Caco-2 (cell line): ENCODE results near the gene UBE2H. TPM values are rescaled to one million over a fixed set of nuclear protein-coding genes. Genes with fewer than 3 reads are reported as not detected.

Source experiments
- BruUV-seq: library from RNA; stranded (reverse); fragments of 400-500 nt; replicated peaks from 2 replicates; lab custom pipeline; 2021; lab: Mats Ljungman, UMichigan
- CTCF ChIA-PET: fragments of 300-600 bp; sonication (Branson Sonifier 250); formaldehyde crosslinking; loops from one replicate; lab custom pipeline; 2022; ENCODE audit warnings: antibody characterized with exemption; lab: Charles Lee
- POLR2A ChIA-PET: fragments of 300-600 bp; sonication (Branson Sonifier 250); formaldehyde crosslinking; loops from one replicate; lab custom pipeline; 2022; ENCODE audit warnings: antibody characterized with exemption; lab: Charles Lee
- DNase-seq, 2 experiments: peaks; one replicate each; pipeline versions ENCODE4 v3.0.0 to v3.0.0-alpha.2; 2020 to 2022
- H3K27me3 ChIP-seq: replicated peaks from 2 replicates; pipeline ENCODE4 v1.6.0; 2011; ENCODE audit warnings: low read length; ENCODE audit not compliant: control insufficient read depth, insufficient read depth
- H3K36me3 ChIP-seq: 2 replicates; pipeline ENCODE4 v1.5.1; 2011; ENCODE audit warnings: low read length; ENCODE audit not compliant: control insufficient read depth, insufficient read depth
- H3K4me1 ChIP-seq: fragments of 250-450 bp; sonication (Bioruptor Pico); 2 replicates; pipeline ENCODE4 v1.5.1; 2020; ENCODE audit warnings: mild to moderate bottlenecking
- H3K4me3 ChIP-seq: 2 replicates; pipeline ENCODE4 v1.5.1; 2011; ENCODE audit warnings: low read depth, mild to moderate bottlenecking, control low read depth, low read length
- H3K9me3 ChIP-seq: fragments of 250-450 bp; sonication (Bioruptor Pico); 2 replicates; pipeline ENCODE4 v1.5.1; 2020; ENCODE audit warnings: mild to moderate bottlenecking, moderate library complexity
- H3K27ac Mint-ChIP-seq: one replicate; pipeline ENCODE4 v1.8.0; 2022; ENCODE audit warnings: mixed read lengths; ENCODE audit not compliant: unreplicated experiment
- H3K27me3 Mint-ChIP-seq: one replicate; pipeline ENCODE4 v1.8.0; 2022; ENCODE audit warnings: mixed read lengths; ENCODE audit not compliant: insufficient read depth, unreplicated experiment
- H3K36me3 Mint-ChIP-seq: one replicate; pipeline ENCODE4 v1.8.0; 2022; ENCODE audit warnings: mild to moderate bottlenecking, mixed read lengths; ENCODE audit not compliant: insufficient read depth, unreplicated experiment
- H3K4me1 Mint-ChIP-seq: one replicate; pipeline ENCODE4 v1.8.0; 2022; ENCODE audit warnings: low read depth, mixed read lengths; ENCODE audit not compliant: unreplicated experiment
- H3K4me3 Mint-ChIP-seq: one replicate; pipeline ENCODE4 v1.8.0; 2022; ENCODE audit warnings: mild to moderate bottlenecking, moderate library complexity, mixed read lengths; ENCODE audit not compliant: unreplicated experiment
- H3K9me3 Mint-ChIP-seq: one replicate; pipeline ENCODE4 v1.8.0; 2022; ENCODE audit warnings: mixed read lengths; ENCODE audit not compliant: unreplicated experiment
- CTCF ChIP-seq, 2 experiments: fragments of 200-600 bp in 1 of 2; IDR thresholded peaks; 1 replicate in 1 of 2; 2 replicates in 1 of 2; pipeline versions ENCODE4 v1.5.1 to v1.8.0; 2011 to 2022; ENCODE audit warnings: antibody characterized with exemption in 1 of 2, control low read depth in 1 of 2, inconsistent platforms in 1 of 2, low read depth in 1 of 2, low read length in 1 of 2, mild to moderate bottlenecking in 1 of 2, moderate library complexity in 1 of 2; ENCODE audit not compliant: insufficient read depth in 1 of 2, severe bottlenecking in 1 of 2, unreplicated experiment in 1 of 2
- intact Hi-C: fragments of 100-400 bp; cut with micrococcal nuclease; formaldehyde crosslinking; loops from one replicate; pipeline ENCODE4 v1.10.0; 2022; ENCODE audit not compliant: unreplicated experiment
- total RNA-seq: library from RNA; stranded (reverse); gene quantifications from 2 replicates; pipeline ENCODE4 v1.2.3, GENCODE V29; 2022

UBE2H gene
- total RNA-seq, 1 experiment from 2014 or later, result 35.7 TPM

DNA sequence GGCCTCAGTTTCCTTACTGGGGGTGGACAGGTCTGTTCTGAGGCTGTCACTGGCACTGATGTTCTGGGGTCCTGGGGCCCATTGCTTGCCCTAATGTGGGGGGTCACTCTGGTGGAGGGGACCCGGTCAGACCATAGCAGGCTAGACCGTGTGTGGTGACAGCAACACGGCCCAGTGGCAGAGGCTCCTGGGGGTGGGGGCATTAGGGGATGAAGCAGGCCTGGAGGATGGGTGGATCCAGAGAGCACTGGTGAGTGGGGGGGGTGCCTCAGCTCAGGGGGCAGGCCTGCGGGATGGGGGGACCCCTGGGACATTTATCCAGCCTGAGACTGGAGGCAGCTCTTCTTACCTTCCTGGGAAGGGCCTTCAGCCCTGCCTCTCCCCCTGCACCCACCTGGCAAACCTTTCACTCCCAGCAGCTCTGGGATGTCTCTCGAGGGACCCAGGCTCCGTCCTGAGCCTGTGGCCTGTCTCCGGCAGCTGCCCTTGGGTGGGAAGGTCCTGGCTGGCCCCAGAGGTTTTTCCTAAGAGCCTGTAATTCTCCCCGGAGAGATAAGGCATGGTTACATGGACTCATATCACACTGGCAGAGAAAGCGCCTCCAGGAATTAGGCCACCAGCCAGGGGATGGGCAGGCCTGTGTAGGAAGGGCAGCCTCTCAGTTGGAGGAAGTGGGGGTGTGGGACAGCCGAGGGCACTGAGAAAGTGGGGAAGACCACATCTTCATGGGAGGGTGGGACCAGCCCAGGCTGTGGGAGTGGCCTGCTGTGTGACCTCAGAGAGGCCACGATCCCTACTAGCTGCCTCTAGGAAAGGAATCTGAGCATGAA lies 147.7 kb downstream of the UBE2H start:
- Histone ChIP-seq H3K4me3 (no peak overlapping the region), H3K4me1 (no peaks in the 10 kb centered on the region), H3K36me3 (no peaks in the 10 kb centered on the region), H3K9me3 (no peaks in the 10 kb centered on the region), H3K27me3 (no peaks in the 10 kb centered on the region)
- TF ChIP-seq CTCF (IDR thresholded peaks at IDR 0.05; ENCODE audit: insufficient read depth in 1 of 2, low read depth in 1 of 2, low read length in 1 of 2, severe bottlenecking in 1 of 2, unreplicated experiment in 1 of 2), result no peak
- no peaks in the 10 kb centered on the region for H3K9me3 Mint-ChIP-seq
- intact Hi-C loops, result no loop called here
- no peaks in the 10 kb centered on the region for H3K27me3 Mint-ChIP-seq
- POLR2A ChIA-PET, result interaction anchor here (0.7 kb wide), 1 partner anchor 39 kb away, joined by 5 read pairs; no protein-coding TSS in a partner anchor
- no peak overlapping the region for H3K4me3 Mint-ChIP-seq
- no TSS peak for BruUV-seq
- H3K36me3 Mint-ChIP-seq, result no peaks in the 10 kb centered on the region
- H3K4me1 Mint-ChIP-seq, result no peaks in the 10 kb centered on the region
- no peak overlapping the region for H3K27ac Mint-ChIP-seq
- DNase-seq, result no peak
- CTCF ChIA-PET, result no interaction called here

DNA sequence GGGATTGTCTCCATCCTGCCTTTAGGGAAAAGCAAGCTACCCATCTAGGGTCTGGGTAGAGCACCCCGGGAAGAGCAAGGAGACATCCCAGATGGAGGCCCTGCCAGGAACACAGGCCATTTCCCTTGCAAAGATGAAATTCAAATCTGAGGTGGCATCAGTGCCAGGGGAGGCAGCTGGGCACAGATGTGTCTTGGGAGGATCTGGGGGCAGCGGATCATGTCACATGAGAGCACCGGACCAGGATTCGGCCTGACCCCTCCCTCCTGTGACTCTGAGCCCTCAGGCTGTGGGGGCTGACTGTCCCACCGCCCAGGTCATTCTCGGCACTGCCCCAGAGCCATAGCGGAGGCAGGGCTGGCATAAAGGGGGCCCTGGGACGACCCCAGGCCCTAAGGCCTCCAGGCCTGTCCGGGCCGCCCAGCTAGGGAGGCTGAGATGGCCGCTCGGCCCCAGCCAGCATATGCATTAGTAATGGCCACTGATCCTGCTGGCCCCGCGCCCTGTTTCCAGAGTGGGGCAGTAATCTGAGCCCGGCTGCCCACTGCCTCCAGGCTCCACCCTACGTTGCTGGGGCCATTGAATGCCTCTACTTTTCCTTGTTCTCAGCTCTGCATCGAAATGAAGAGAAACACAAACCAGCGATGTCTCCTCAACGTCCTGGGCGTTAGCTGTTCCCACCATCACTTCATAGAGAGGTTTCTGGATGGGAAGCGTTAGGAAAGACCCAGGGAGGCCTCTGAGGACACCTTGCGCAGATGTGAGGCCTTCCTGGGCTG lies 148.5 kb downstream of the UBE2H start:
- Mint-ChIP-seq H3K4me3 (no peak overlapping the region), H3K4me1 (no peaks in the 10 kb centered on the region), H3K9me3 (no peaks in the 10 kb centered on the region), H3K36me3 (no peaks in the 10 kb centered on the region), H3K27me3 (no peaks in the 10 kb centered on the region), H3K27ac (no peak overlapping the region)
- intact Hi-C loops, result no loop called here
- no TSS peak for BruUV-seq
- H3K9me3 ChIP-seq, result no peaks in the 10 kb centered on the region
- H3K4me3 ChIP-seq, result no peak overlapping the region
- no peak for DNase-seq
- ChIA-PET CTCF (no interaction called here), POLR2A (no interaction called here)
- no peaks in the 10 kb centered on the region for H3K27me3 ChIP-seq
- no peaks in the 10 kb centered on the region for H3K36me3 ChIP-seq
- no peak for TF ChIP-seq CTCF (IDR thresholded peaks at IDR 0.05; ENCODE audit: insufficient read depth in 1 of 2, low read depth in 1 of 2, low read length in 1 of 2, severe bottlenecking in 1 of 2, unreplicated experiment in 1 of 2)
- H3K4me1 ChIP-seq, result no peaks in the 10 kb centered on the region

- ChIA-PET POLR2A (no interaction called here), CTCF (interaction anchor here (0.6 kb wide), 1 partner anchor 173 kb away, joined by 3 read pairs; no protein-coding TSS in a partner anchor)
- Histone ChIP-seq H3K36me3 (no peaks in the 10 kb centered on the region), H3K4me3 (no peak overlapping the region), H3K4me1 (no peaks in the 10 kb centered on the region), H3K9me3 (no peaks in the 10 kb centered on the region), H3K27me3 (no peaks in the 10 kb centered on the region)
- no peaks in the 10 kb centered on the region for H3K9me3 Mint-ChIP-seq
- no peaks in the 10 kb centered on the region for H3K36me3 Mint-ChIP-seq
- H3K4me3 Mint-ChIP-seq, result no peak overlapping the region
- intact Hi-C loops, result no loop called here
- no peak for TF ChIP-seq CTCF (IDR thresholded peaks at IDR 0.05; ENCODE audit: insufficient read depth in 1 of 2, low read depth in 1 of 2, low read length in 1 of 2, severe bottlenecking in 1 of 2, unreplicated experiment in 1 of 2)
- no TSS peak for BruUV-seq
- H3K27me3 Mint-ChIP-seq, result no peaks in the 10 kb centered on the region
- H3K4me1 Mint-ChIP-seq, result no peaks in the 10 kb centered on the region
- no peak overlapping the region for H3K27ac Mint-ChIP-seq
- no peak for DNase-seq
These were observed 149.1 kb downstream of the UBE2H start for GRCh38 chr7:129803546-129804081.
